ENCODE measurements around the gene ZNF627. TPM values are rescaled to one million over a fixed set of nuclear protein-coding genes. Genes with fewer than 3 reads are reported as not detected.

Gene ZNF627
- total RNA-seq, 6 experiments from 2014 or later = 5.7 to 8.7 (median 7.5) TPM

GRCh38 chr19:11641244-11641643, 44.0 kb downstream of the ZNF627 start:
- H3K27me3 Mint-ChIP-seq (ENCODE audit: insufficient read depth) = no peaks in the 10 kb centered on the region
- no peak for DNase-seq
- TF ChIP-seq CTCF (IDR thresholded peaks at IDR 0.05) = no peak
- peaks cover 11% of the 10 kb centered on the region for H3K36me3 Mint-ChIP-seq (ENCODE audit: low read depth)
- no peaks in the 10 kb centered on the region for H3K4me1 Mint-ChIP-seq (ENCODE audit: low read depth)
- H3K9me3 Mint-ChIP-seq = no peaks in the 10 kb centered on the region
- no peak overlapping the region for H3K27ac Mint-ChIP-seq
- H3K4me3 Mint-ChIP-seq = no peak overlapping the region

GRCh38 chr19:11642902-11643301, 45.6 kb downstream of the ZNF627 start:
- no peak for TF ChIP-seq CTCF (IDR thresholded peaks at IDR 0.05)

DNA sequence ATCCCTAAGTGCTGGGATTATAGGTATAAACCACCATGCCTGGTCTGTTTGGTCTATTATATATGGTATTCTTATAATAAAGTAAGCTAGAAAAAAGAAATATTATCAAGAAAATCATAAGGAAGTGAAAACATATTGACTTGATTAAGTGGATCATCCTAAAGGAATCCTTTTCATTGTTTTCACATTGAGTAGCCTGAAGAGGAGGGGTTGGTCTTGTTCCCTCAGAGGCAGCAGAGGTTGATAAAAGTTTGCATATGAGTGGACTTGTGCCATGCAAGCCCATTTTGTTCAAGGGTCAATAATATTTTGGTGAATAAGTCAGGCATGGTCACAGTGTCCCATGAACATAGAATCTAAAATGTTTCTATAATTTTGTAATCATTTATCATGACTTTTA, 52.7 kb downstream of the ZNF627 start:
- H3K36me3 Mint-ChIP-seq (ENCODE audit: low read depth) = peaks cover 78% of the 10 kb centered on the region
- H3K4me3 Mint-ChIP-seq = no peak overlapping the region
- H3K27ac Mint-ChIP-seq = no peak overlapping the region
- no peak for TF ChIP-seq CTCF (IDR thresholded peaks at IDR 0.05)
- H3K27me3 Mint-ChIP-seq (ENCODE audit: insufficient read depth) = no peaks in the 10 kb centered on the region
- peaks cover 63% of the 10 kb centered on the region for H3K9me3 Mint-ChIP-seq
- H3K4me1 Mint-ChIP-seq (ENCODE audit: low read depth) = no peaks in the 10 kb centered on the region
- no peak for DNase-seq

More at GRCh38 chr19:11642902-11643301, 45.6 kb downstream of the ZNF627 start:
- Mint-ChIP-seq H3K27me3 (ENCODE audit: insufficient read depth) (no peaks in the 10 kb centered on the region), H3K36me3 (ENCODE audit: low read depth) (peaks cover 19% of the 10 kb centered on the region), H3K9me3 (peaks cover 3% of the 10 kb centered on the region; the same call in 1 of the 2 replicates), H3K4me1 (ENCODE audit: low read depth) (no peaks in the 10 kb centered on the region), H3K4me3 (no peak overlapping the region), H3K27ac (no peak overlapping the region)
- no peak for DNase-seq

GRCh38 chr19:11651062-11651461, 53.8 kb downstream of the ZNF627 start:
- Mint-ChIP-seq H3K27ac (no peak overlapping the region), H3K9me3 (peaks cover 63% of the 10 kb centered on the region), H3K4me1 (ENCODE audit: low read depth) (no peaks in the 10 kb centered on the region), H3K4me3 (no peak overlapping the region), H3K36me3 (ENCODE audit: low read depth) (peaks cover 80% of the 10 kb centered on the region), H3K27me3 (ENCODE audit: insufficient read depth) (no peaks in the 10 kb centered on the region)
- DNase-seq = no peak
- TF ChIP-seq CTCF (IDR thresholded peaks at IDR 0.05) = no peak

- Mint-ChIP-seq H3K27ac (no peak overlapping the region), H3K27me3 (ENCODE audit: insufficient read depth) (no peaks in the 10 kb centered on the region), H3K4me1 (ENCODE audit: low read depth) (no peaks in the 10 kb centered on the region), H3K4me3 (no peak overlapping the region), H3K36me3 (ENCODE audit: low read depth) (peaks cover 75% of the 10 kb centered on the region), H3K9me3 (peaks cover 63% of the 10 kb centered on the region)
- DNase-seq = no peak
- TF ChIP-seq CTCF (IDR thresholded peaks at IDR 0.05) = no peak
Measured at GRCh38 chr19:11652056-11652455, 54.8 kb downstream of the ZNF627 start.

DNA sequence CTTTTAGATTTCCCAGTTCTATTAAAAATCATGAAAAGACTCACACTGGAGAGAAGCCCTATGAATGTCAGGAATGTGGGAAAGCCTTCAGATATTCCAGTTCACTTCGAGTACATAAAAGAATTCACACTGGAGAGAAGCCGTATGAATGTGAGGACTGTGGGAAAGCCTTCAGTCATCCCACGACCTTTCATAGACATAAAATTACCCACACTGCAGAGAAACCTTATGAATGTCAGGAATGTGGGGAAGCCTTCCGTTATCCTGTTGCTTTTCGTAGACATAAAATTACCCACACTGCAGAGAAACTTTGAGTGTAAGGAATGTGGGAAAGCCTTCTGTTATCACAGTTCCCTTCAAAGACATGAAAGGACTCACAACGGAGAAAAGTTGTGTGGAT, 55.2 kb downstream of the ZNF627 start:
- no peak for TF ChIP-seq CTCF (IDR thresholded peaks at IDR 0.05)
- Mint-ChIP-seq H3K36me3 (ENCODE audit: low read depth) (peaks cover 73% of the 10 kb centered on the region), H3K9me3 (peaks cover 63% of the 10 kb centered on the region), H3K27me3 (ENCODE audit: insufficient read depth) (no peaks in the 10 kb centered on the region), H3K4me3 (no peak overlapping the region), H3K27ac (no peak overlapping the region), H3K4me1 (ENCODE audit: low read depth) (no peaks in the 10 kb centered on the region)
- no peak for DNase-seq

Measured in HFFc6 (cell line).